ENCODE measurements around the gene LHFPL6. TPM values are rescaled to one million over a fixed set of nuclear protein-coding genes. Genes with fewer than 3 reads are reported as not detected.

The LHFPL6 gene
- total and polyA plus RNA-seq, 10 of the 15 experiments (the other 5 are each of a cell fraction or from before 2014, with no cell fraction given) = 0.11 to 4.6 (median 0.41) TPM

DNA sequence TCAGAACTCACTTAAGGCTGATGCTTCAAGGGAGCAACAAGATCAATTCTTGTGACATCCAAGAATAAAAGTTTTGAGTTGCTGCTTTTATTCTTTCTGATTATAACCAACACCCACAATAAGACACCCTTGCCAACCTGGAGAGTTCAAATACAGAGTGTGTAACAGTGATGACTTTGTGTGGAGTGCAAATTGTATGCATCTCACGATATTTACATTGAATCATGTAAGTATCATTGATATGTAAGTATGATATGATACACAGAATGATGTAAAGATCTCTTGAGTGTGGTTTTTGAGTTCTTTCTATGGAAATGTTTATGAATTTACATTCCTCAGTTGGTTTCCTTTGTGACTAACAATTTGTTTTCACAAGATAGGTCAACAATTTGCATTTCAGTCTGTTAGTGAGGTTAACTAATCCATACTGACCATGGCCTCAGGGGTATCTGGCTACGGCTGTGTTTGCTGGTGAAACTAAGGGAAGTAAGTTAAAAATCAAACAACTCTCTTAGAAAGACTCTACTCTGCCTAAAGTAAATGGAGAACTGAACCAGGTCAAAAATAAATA lies 12.4 kb downstream of the LHFPL6 start:
- Histone ChIP-seq H3K4me1 (ENCODE audit: control insufficient read depth, insufficient read depth, low read length) (no peaks in the 10 kb centered on the region), H3K9me3 (replicated peaks; ENCODE audit: control insufficient read depth, insufficient read depth, low read length) (no peaks in the 10 kb centered on the region), H3K9ac (ENCODE audit: control insufficient read depth, insufficient read depth, low read length) (no peak overlapping the region), H3K4me2 (ENCODE audit: control insufficient read depth, insufficient read depth) (no peak overlapping the region), H3K27me3 (replicated peaks in 1 of 2; ENCODE audit: control insufficient read depth in 2 of 2, insufficient read depth in 2 of 2, low read length in 1 of 2) (no peaks in the 10 kb centered on the region), H3K36me3 (ENCODE audit: control insufficient read depth in 2 of 2, insufficient read depth in 2 of 2, low read length in 1 of 2) (no peaks in the 10 kb centered on the region), H3K79me2 (ENCODE audit: control insufficient read depth, insufficient read depth, low read length) (no peaks in the 10 kb centered on the region), H3K27ac (ENCODE audit: control insufficient read depth, insufficient read depth) (no peak overlapping the region), H3K4me3 (no peak overlapping the region), H4K20me1 (ENCODE audit: control insufficient read depth, insufficient read depth) (no peaks in the 10 kb centered on the region), H2AFZ (ENCODE audit: control insufficient read depth, low read depth, low read length) (no peak overlapping the region)
- ChIA-PET SMC1A (ENCODE audit: uncharacterized antibody, unreplicated experiment) (interaction anchor here (1.2 to 1.6 kb wide), 3 partner anchors 7 to 140 kb away, joined by 3 to 4 read pairs (median 3); no protein-coding TSS in a partner anchor), CTCF (interaction anchor here (0.9 to 1.8 kb wide), 3 partner anchors 22 to 174 kb away, joined by 3 to 4 read pairs (median 3); no protein-coding TSS in a partner anchor), RAD21 (ENCODE audit: unreplicated experiment) (no interaction called here), POLR2A (interaction anchor here (1.2 kb wide), 1 partner anchor 13 kb away, joined by 4 read pairs; no protein-coding TSS in a partner anchor)
- intact Hi-C loops (cut with micrococcal nuclease; ENCODE audit: unreplicated experiment) = no loop called here
- BruUV-seq (replicated peaks) = no TSS peak
- in situ Hi-C loops (cut with MboI) = no loop called here
- no peak for DNase-seq (ENCODE audit: low read depth, low spot score)
- FAIRE-seq = no peak
- 0% methylated on average over 2 of the region's 2 CpGs for WGBS (ENCODE audit: insufficient coverage, insufficient replicate concordance, low lambda C conversion rate, missing lambda C conversion rate)
- ATAC-seq = no peak
- TF ChIP-seq RELB (IDR thresholded peaks at IDR 0.05; ENCODE audit: low read depth) (no peak), RAD51 (IDR thresholded peaks at IDR 0.05) (no peak), MXI1 (IDR thresholded peaks at IDR 0.05; ENCODE audit: low read depth, low read length) (no peak), HCFC1 (IDR thresholded peaks at IDR 0.05; ENCODE audit: low read length) (no peak), TARDBP (IDR thresholded peaks at IDR 0.05; ENCODE audit: borderline replicate concordance) (no peak), KAT2A (conservative IDR thresholded peaks at IDR 0.05; ENCODE audit: control insufficient read depth, low read depth, low read length) (no peak), PAX5 (IDR thresholded peaks at IDR 0.05; ENCODE audit: borderline replicate concordance, low read depth, low read length) (no peak), POLR2AphosphoS2 (IDR thresholded peaks at IDR 0.05; ENCODE audit: low read depth, low read length) (no peak), SUZ12 (IDR thresholded peaks at IDR 0.05; ENCODE audit: unreplicated experiment) (no peak), EGR1 (IDR thresholded peaks at IDR 0.05; ENCODE audit: borderline replicate concordance in 1 of 2, low read depth in 2 of 2, low read length in 2 of 2) (no peak), CREM (IDR thresholded peaks at IDR 0.05; ENCODE audit: low read depth) (no peak), MYB (IDR thresholded peaks at IDR 0.05; ENCODE audit: borderline replicate concordance, low read depth, low read length) (no peak), FOXK2 (IDR thresholded peaks at IDR 0.05) (no peak), BACH1 (IDR thresholded peaks at IDR 0.05; ENCODE audit: borderline replicate concordance) (no peak), CEBPB (IDR thresholded peaks at IDR 0.05; ENCODE audit: borderline replicate concordance in 1 of 2, low read depth in 2 of 2, low read length in 2 of 2) (no peak), HDGF (IDR thresholded peaks at IDR 0.05) (no peak)
- TF ChIP-seq, protein P1, sequence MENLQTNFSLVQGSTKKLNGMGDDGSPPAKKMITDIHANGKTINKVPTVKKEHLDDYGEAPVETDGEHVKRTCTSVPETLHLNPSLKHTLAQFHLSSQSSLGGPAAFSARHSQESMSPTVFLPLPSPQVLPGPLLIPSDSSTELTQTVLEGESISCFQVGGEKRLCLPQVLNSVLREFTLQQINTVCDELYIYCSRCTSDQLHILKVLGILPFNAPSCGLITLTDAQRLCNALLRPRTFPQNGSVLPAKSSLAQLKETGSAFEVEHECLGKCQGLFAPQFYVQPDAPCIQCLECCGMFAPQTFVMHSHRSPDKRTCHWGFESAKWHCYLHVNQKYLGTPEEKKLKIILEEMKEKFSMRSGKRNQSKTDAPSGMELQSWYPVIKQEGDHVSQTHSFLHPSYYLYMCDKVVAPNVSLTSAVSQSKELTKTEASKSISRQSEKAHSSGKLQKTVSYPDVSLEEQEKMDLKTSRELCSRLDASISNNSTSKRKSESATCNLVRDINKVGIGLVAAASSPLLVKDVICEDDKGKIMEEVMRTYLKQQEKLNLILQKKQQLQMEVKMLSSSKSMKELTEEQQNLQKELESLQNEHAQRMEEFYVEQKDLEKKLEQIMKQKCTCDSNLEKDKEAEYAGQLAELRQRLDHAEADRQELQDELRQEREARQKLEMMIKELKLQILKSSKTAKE (IDR thresholded peaks at IDR 0.05; ENCODE audit: low read depth, poor library complexity, severe bottlenecking) = no peak
- TF ChIP-seq, protein P2, sequence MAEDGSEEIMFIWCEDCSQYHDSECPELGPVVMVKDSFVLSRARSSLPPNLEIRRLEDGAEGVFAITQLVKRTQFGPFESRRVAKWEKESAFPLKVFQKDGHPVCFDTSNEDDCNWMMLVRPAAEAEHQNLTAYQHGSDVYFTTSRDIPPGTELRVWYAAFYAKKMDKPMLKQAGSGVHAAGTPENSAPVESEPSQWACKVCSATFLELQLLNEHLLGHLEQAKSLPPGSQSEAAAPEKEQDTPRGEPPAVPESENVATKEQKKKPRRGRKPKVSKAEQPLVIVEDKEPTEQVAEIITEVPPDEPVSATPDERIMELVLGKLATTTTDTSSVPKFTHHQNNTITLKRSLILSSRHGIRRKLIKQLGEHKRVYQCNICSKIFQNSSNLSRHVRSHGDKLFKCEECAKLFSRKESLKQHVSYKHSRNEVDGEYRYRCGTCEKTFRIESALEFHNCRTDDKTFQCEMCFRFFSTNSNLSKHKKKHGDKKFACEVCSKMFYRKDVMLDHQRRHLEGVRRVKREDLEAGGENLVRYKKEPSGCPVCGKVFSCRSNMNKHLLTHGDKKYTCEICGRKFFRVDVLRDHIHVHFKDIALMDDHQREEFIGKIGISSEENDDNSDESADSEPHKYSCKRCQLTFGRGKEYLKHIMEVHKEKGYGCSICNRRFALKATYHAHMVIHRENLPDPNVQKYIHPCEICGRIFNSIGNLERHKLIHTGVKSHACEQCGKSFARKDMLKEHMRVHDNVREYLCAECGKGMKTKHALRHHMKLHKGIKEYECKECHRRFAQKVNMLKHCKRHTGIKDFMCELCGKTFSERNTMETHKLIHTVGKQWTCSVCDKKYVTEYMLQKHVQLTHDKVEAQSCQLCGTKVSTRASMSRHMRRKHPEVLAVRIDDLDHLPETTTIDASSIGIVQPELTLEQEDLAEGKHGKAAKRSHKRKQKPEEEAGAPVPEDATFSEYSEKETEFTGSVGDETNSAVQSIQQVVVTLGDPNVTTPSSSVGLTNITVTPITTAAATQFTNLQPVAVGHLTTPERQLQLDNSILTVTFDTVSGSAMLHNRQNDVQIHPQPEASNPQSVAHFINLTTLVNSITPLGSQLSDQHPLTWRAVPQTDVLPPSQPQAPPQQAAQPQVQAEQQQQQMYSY (CRISPR knock-in tag; IDR thresholded peaks at IDR 0.05) = no peak
